CD4-positive, alpha-beta T cell (primary cell): ENCODE data around the gene HID1. TPM values are rescaled to one million over a fixed set of nuclear protein-coding genes. Genes with fewer than 3 reads are reported as not detected.

Experiments
- ATAC-seq: fragments of 200-7000 bp; cut with Tn5 transposase; one replicate; pipeline ENCODE4 v1.10.0; 2022; ENCODE audit warnings: mild to moderate bottlenecking; ENCODE audit not compliant: poor library complexity
- CTCF ChIA-PET: fragments of 350-600 bp; sonication (Branson Sonifier 250); formaldehyde crosslinking; loops from one replicate; lab custom pipeline; 2021; ENCODE audit warnings: antibody characterized with exemption, inconsistent platforms; lab: Charles Lee
- POLR2A ChIA-PET: fragments of 350-600 bp; sonication (Branson Sonifier 250); formaldehyde crosslinking; loops from one replicate; lab custom pipeline; 2021; ENCODE audit warnings: antibody characterized with exemption, inconsistent platforms; lab: Charles Lee
- DNase-seq, 14 experiments: peaks; one replicate each; pipeline ENCODE4 v3.0.0-alpha.2; 2013 to 2020; ENCODE audit warnings: mixed read lengths in 2 of 14
- H3K27ac ChIP-seq, 2 donors: one replicate each; pipeline versions ENCODE4 v1.5.1 to v1.7.0; 2013; ENCODE audit warnings: low read length in 2 of 2, low read depth in 1 of 2, mild to moderate bottlenecking in 1 of 2
- H3K27me3 ChIP-seq, 2 experiments: 1 replicate in 1 of 2; 2 replicates in 1 of 2; pipeline versions ENCODE4 v1.6.1 to v1.7.0; 2013; ENCODE audit warnings: low read length in 2 of 2, control low read depth in 1 of 2, mild to moderate bottlenecking in 1 of 2, moderate library complexity in 1 of 2; ENCODE audit not compliant: insufficient read depth in 2 of 2, control insufficient read depth in 1 of 2
- H3K36me3 ChIP-seq: one replicate; pipeline ENCODE4 v1.6.1; 2013; ENCODE audit warnings: low read length, control low read depth; ENCODE audit not compliant: insufficient read depth
- H3K4me1 ChIP-seq: one replicate; pipeline ENCODE4 v1.6.1; 2013; ENCODE audit warnings: low read length, control low read depth; ENCODE audit not compliant: insufficient read depth
- H3K4me3 ChIP-seq: one replicate; pipeline ENCODE4 v1.5.1; 2013; ENCODE audit warnings: mild to moderate bottlenecking, low read length, moderate library complexity
- H3K9me3 ChIP-seq, 2 experiments: 1 replicate in 1 of 2; 2 replicates in 1 of 2; pipeline versions ENCODE4 v1.6.1 to v1.7.0; 2013; ENCODE audit warnings: low read length in 2 of 2, mild to moderate bottlenecking in 2 of 2, control low read depth in 1 of 2, moderate library complexity in 1 of 2; ENCODE audit not compliant: control insufficient read depth in 1 of 2, insufficient read depth in 1 of 2
- H3K27ac Mint-ChIP-seq: one replicate; pipeline ENCODE4 v1.8.0; 2020; ENCODE audit warnings: mixed read lengths
- H3K27me3 Mint-ChIP-seq: one replicate; pipeline ENCODE4 v1.8.0; 2021; ENCODE audit warnings: mixed read lengths
- H3K36me3 Mint-ChIP-seq: one replicate; pipeline ENCODE4 v1.8.0; 2021; ENCODE audit warnings: low read depth, mixed read lengths
- H3K4me1 Mint-ChIP-seq: one replicate; pipeline ENCODE4 v1.8.0; 2021; ENCODE audit warnings: low read depth, mixed read lengths
- H3K4me3 Mint-ChIP-seq: one replicate; pipeline ENCODE4 v1.8.0; 2020; ENCODE audit warnings: mild to moderate bottlenecking, mixed read lengths
- H3K9me3 Mint-ChIP-seq: one replicate; pipeline ENCODE4 v1.8.0; 2020; ENCODE audit warnings: mixed read lengths
- CTCF ChIP-seq: fragments of 200-600 bp; IDR thresholded peaks from one replicate; pipeline ENCODE4 v1.8.0; 2022; ENCODE audit warnings: antibody characterized with exemption, mild to moderate bottlenecking
- intact Hi-C, 2 experiments: fragments of 100-400 bp; cut with DNase I in 1 of 2; cut with micrococcal nuclease in 1 of 2; formaldehyde crosslinking; loops; one replicate each; pipeline versions ENCODE4 v1.15.1 to v1.9.0; 2023 to 2025; cut with DNase I, micrococcal nuclease
- total RNA-seq, 174 experiments: library from RNA in 2 of 174; stranded (reverse) in 2 of 174; gene quantifications; one replicate each; pipeline ENCODE4 v1.2.3 and lab custom pipeline; 2021 to 2026

HID1 gene
- total RNA-seq, 2 experiments from 2014 or later = 31.8 to 31.9 TPM

- no peaks in the 10 kb centered on the region for H3K36me3 ChIP-seq
- ATAC-seq = no peak
- H3K27ac ChIP-seq = no peak overlapping the region
- Mint-ChIP-seq H3K4me1 (no peaks in the 10 kb centered on the region), H3K4me3 (no peak overlapping the region), H3K36me3 (no peaks in the 10 kb centered on the region), H3K27ac (no peak overlapping the region), H3K9me3 (no peaks in the 10 kb centered on the region), H3K27me3 (no peaks in the 10 kb centered on the region)
- no peak overlapping the region for H3K4me3 ChIP-seq
- no peak for TF ChIP-seq CTCF
- no peaks in the 10 kb centered on the region for H3K27me3 ChIP-seq
- intact Hi-C loops = no loop called here
- ChIA-PET POLR2A (no interaction called here), CTCF (no interaction called here)
- H3K9me3 ChIP-seq = no peaks in the 10 kb centered on the region
- H3K4me1 ChIP-seq = no peaks in the 10 kb centered on the region
- DNase-seq = no peak
Observed at GRCh38 chr17:74995847-74996246, 23.3 kb upstream of the HID1 start.

- Histone ChIP-seq H3K36me3 (no peaks in the 10 kb centered on the region), H3K27ac (no peak overlapping the region), H3K27me3 (no peaks in the 10 kb centered on the region), H3K9me3 (no peaks in the 10 kb centered on the region), H3K4me3 (no peak overlapping the region), H3K4me1 (no peaks in the 10 kb centered on the region)
- Mint-ChIP-seq H3K27me3 (no peaks in the 10 kb centered on the region), H3K4me3 (no peak overlapping the region), H3K36me3 (no peaks in the 10 kb centered on the region), H3K9me3 (no peaks in the 10 kb centered on the region), H3K4me1 (no peaks in the 10 kb centered on the region), H3K27ac (no peak overlapping the region)
- intact Hi-C loops = no loop called here
- ATAC-seq = no peak
- POLR2A ChIA-PET = no interaction called here
- no peak for TF ChIP-seq CTCF
- DNase-seq = no peak
- CTCF ChIA-PET = no interaction called here
Observed at GRCh38 chr17:74994440-74994839, 21.9 kb upstream of the HID1 start.

GRCh38 chr17:74992223-74992622 is 19.7 kb upstream of the HID1 start:
- no peaks in the 10 kb centered on the region for H3K9me3 Mint-ChIP-seq
- ATAC-seq (no peak), DNase-seq (no peak)
- Histone ChIP-seq H3K4me3 (no peak overlapping the region), H3K4me1 (peaks cover 10% of the 10 kb centered on the region), H3K36me3 (no peaks in the 10 kb centered on the region), H3K27me3 (peaks cover 7 to 9% of the 10 kb centered on the region in 2 experiments), H3K27ac (no peak overlapping the region), H3K9me3 (no peaks in the 10 kb centered on the region)
- no peaks in the 10 kb centered on the region for H3K36me3 Mint-ChIP-seq
- no peak overlapping the region for H3K27ac Mint-ChIP-seq
- CTCF ChIA-PET = interaction anchor here (1.3 kb wide), 1 partner anchor 20 kb away, joined by 3 read pairs; the partner anchor contains the start of gene MRPL58
- H3K27me3 Mint-ChIP-seq = peaks cover 2% of the 10 kb centered on the region
- POLR2A ChIA-PET = interaction anchor here (1.0 kb wide), 1 partner anchor 42 kb away, joined by 4 read pairs; no protein-coding TSS in a partner anchor
- H3K4me1 Mint-ChIP-seq = peaks cover 2% of the 10 kb centered on the region
- intact Hi-C loops = no loop called here
- no peak overlapping the region for H3K4me3 Mint-ChIP-seq
- no peak for TF ChIP-seq CTCF
